ENCODE data around the gene DNAH2. TPM values are rescaled to one million over a fixed set of nuclear protein-coding genes. Genes with fewer than 3 reads are reported as not detected.

The DNAH2 gene
- polyA plus RNA-seq, 1 of the 3 experiments (the other 2 are of a cell fraction) = 0.13 TPM

GRCh38 chr17:7843536-7844291 is 126.2 kb downstream of the DNAH2 start:
- Histone ChIP-seq H4K20me1 (ENCODE audit: insufficient read depth) (peaks cover 47% of the 10 kb centered on the region), H3K4me2 (peak overlapping the region; percentile 92), H2AFZ (ENCODE audit: low read depth) (0 out of 2 replicates have a peak overlapping the region, but pooled peaks have one; percentile 38), H3K27me3 (ENCODE audit: insufficient read depth) (no peaks in the 10 kb centered on the region), H3K4me1 (ENCODE audit: control insufficient read depth in 1 of 2, insufficient read depth in 2 of 2, low read depth in 1 of 2, low read length in 1 of 2) (peaks cover 34 to 40% of the 10 kb centered on the region in 2 experiments), H3K9me3 (no peaks in the 10 kb centered on the region), H3K4me3 (ENCODE audit: low read depth in 2 of 2, low read length in 1 of 2) (peak overlapping the region; percentile 66 to 67), H3K36me3 (replicated peaks in 1 of 2; ENCODE audit: control insufficient read depth in 1 of 2, insufficient read depth in 2 of 2, low read length in 1 of 2) (peaks cover 8 to 36% of the 10 kb centered on the region in 2 experiments), H3F3A (replicated peaks; ENCODE audit: insufficient read depth) (peaks cover 34% of the 10 kb centered on the region), H3K79me2 (ENCODE audit: insufficient read depth) (peaks cover 57% of the 10 kb centered on the region), H3K9ac (peak overlapping the region; percentile 99), H3K27ac (ENCODE audit: low read depth in 2 of 2, low read length in 1 of 2) (peak overlapping the region; percentile 95 to 100), H3K9me2 (no peaks in the 10 kb centered on the region)
- peak; percentile 84 for DNase-seq
- CTCF ChIA-PET = interaction anchor here (0.6 to 4.1 kb wide), 8 partner anchors 9 to 146 kb away, joined by 3 to 37 read pairs (median 5); partner anchors contain the start of genes KDM6B and NAA38
- TF ChIP-seq MXI1 (IDR thresholded peaks at IDR 0.05; ENCODE audit: low read depth, low read length) = peak; percentile 89
- TF ChIP-seq SIN3A (IDR thresholded peaks at IDR 0.05; ENCODE audit: borderline replicate concordance, low read depth, low read length) = peak; percentile 13; the same call in 1 of the 2 replicates
- peak; percentile 77 for TF ChIP-seq MAX (IDR thresholded peaks at IDR 0.05; ENCODE audit: low read depth)
- TF ChIP-seq EZH2phosphoT487 (IDR thresholded peaks at IDR 0.05; ENCODE audit: borderline replicate concordance, low read depth) = no peak
- TF ChIP-seq USF1 (IDR thresholded peaks at IDR 0.05; ENCODE audit: borderline replicate concordance, low read depth) = peak; percentile 61; the same call in 1 of the 2 replicates
- POLR2A ChIA-PET = interaction anchor here (2.0 to 2.2 kb wide), 3 partner anchors 9 to 13 kb away, joined by 5 to 19 read pairs (median 9); partner anchors contain the start of genes CYB5D1, KDM6B and NAA38
- WGBS (ENCODE audit: low lambda C conversion rate) = 1% methylated on average over 40 of the region's 61 CpGs

GRCh38 chr17:7844292-7845154 is 127.0 kb downstream of the DNAH2 start:
- peaks cover 26 to 32% of the 10 kb centered on the region in 2 experiments for H3K4me1 ChIP-seq (ENCODE audit: control insufficient read depth in 1 of 2, insufficient read depth in 2 of 2, low read depth in 1 of 2, low read length in 1 of 2)
- DNase-seq = peak; percentile 93
- H3K36me3 ChIP-seq (replicated peaks in 1 of 2; ENCODE audit: control insufficient read depth in 1 of 2, insufficient read depth in 2 of 2, low read length in 1 of 2) = peaks cover 8 to 45% of the 10 kb centered on the region in 2 experiments
- peak overlapping the region; percentile 66 to 67 for H3K4me3 ChIP-seq (ENCODE audit: low read depth in 2 of 2, low read length in 1 of 2)
- no peaks in the 10 kb centered on the region for H3K27me3 ChIP-seq (ENCODE audit: insufficient read depth)
- under 1% methylated on average over 29 of the region's 71 CpGs for whole genome bisulfite sequencing (ENCODE audit: low lambda C conversion rate)
- H4K20me1 ChIP-seq (ENCODE audit: insufficient read depth) = peaks cover 43% of the 10 kb centered on the region
- H3K9me2 ChIP-seq = no peaks in the 10 kb centered on the region
- ChIA-PET CTCF (interaction anchor here (1.0 to 4.1 kb wide), 10 partner anchors 10 to 320 kb away, joined by 3 to 37 read pairs (median 6); partner anchors contain the start of gene KDM6B), POLR2A (interaction anchor here (0.8 to 2.1 kb wide), 6 partner anchors 8 to 158 kb away, joined by 3 to 19 read pairs (median 4); partner anchors contain the start of genes CYB5D1, EFNB3, KDM6B and NAA38)
- no peaks in the 10 kb centered on the region for H3K9me3 ChIP-seq
- peak overlapping the region; percentile 63; the same call in 1 of the 2 replicates for H2AFZ ChIP-seq (ENCODE audit: low read depth)
- H3K27ac ChIP-seq (ENCODE audit: low read depth in 2 of 2, low read length in 1 of 2) = peak overlapping the region; percentile 86 to 100
- H3K9ac ChIP-seq = peak overlapping the region; percentile 99
- H3K4me2 ChIP-seq = peak overlapping the region; percentile 92
- H3K79me2 ChIP-seq (ENCODE audit: insufficient read depth) = peaks cover 49% of the 10 kb centered on the region
- TF ChIP-seq MAX (IDR thresholded peaks at IDR 0.05; ENCODE audit: low read depth) = peak; percentile 47; the same call in 1 of the 2 replicates
- 0 out of 2 replicates have a peak, but pooled peaks have one; percentile 9 for TF ChIP-seq TAF1 (IDR thresholded peaks at IDR 0.05; ENCODE audit: borderline replicate concordance, low read depth, low read length)
- TF ChIP-seq RFX5 (IDR thresholded peaks at IDR 0.05; ENCODE audit: low read length) = peak; percentile 94
- TF ChIP-seq POLR2AphosphoS5 (IDR thresholded peaks at IDR 0.05; ENCODE audit: low read depth, low read length) = peak; percentile 27; the same call in 1 of the 2 replicates
- no peak for TF ChIP-seq USF2 (IDR thresholded peaks at IDR 0.05; ENCODE audit: borderline replicate concordance, low read depth, low read length)
- peak; percentile 62 for TF ChIP-seq FOXJ3 (CRISPR knock-in tag; IDR thresholded peaks at IDR 0.05)
- peak; percentile 82; the same call in 1 of the 2 replicates for TF ChIP-seq RXRA (IDR thresholded peaks at IDR 0.05; ENCODE audit: borderline replicate concordance, low read depth)
- peak; percentile 40; the same call in 1 of the 2 replicates for TF ChIP-seq IRF3 (IDR thresholded peaks at IDR 0.05; ENCODE audit: low read depth, low read length)
- TF ChIP-seq SMC3 (IDR thresholded peaks at IDR 0.05; ENCODE audit: low read depth, low read length) = no peak
- TF ChIP-seq EP300 (IDR thresholded peaks at IDR 0.05; ENCODE audit: borderline replicate concordance in 1 of 2, low read depth in 1 of 2, low read length in 1 of 2) = peak in 1 of 2 experiments; percentile 63; a peak in 1 of 4 replicates
- TF ChIP-seq MXI1 (IDR thresholded peaks at IDR 0.05; ENCODE audit: low read depth, low read length) = peak; percentile 59
- no peak for TF ChIP-seq JUND (IDR thresholded peaks at IDR 0.05)
- TF ChIP-seq CHD2 (IDR thresholded peaks at IDR 0.05; ENCODE audit: low read length, partially characterized antibody) = peak; percentile 87
- H3F3A ChIP-seq (replicated peaks; ENCODE audit: insufficient read depth) = peaks cover 37% of the 10 kb centered on the region

Data from SK-N-SH (cell line).